HG02588 (cell line): Measurements from ENCODE around the gene PTGR1.

Source experiments
- ATAC-seq: cut with Tn5 transposase; IDR thresholded peaks from one replicate; pipeline ENCODE4 v1.9.1; 2021; ENCODE audit warnings: mild to moderate bottlenecking, moderate library complexity; ENCODE audit not compliant: unreplicated experiment

Gene PTGR1

GRCh38 chr9:111548623-111549022, 50.8 kb downstream of the PTGR1 start:
- ATAC-seq = no peak

- no peak for ATAC-seq
Measured at GRCh38 chr9:111542497-111543254, 56.8 kb downstream of the PTGR1 start.

GRCh38 chr9:111533099-111533790, 66.2 kb downstream of the PTGR1 start:
- no peak for ATAC-seq

GRCh38 chr9:111531716-111532115, 67.7 kb downstream of the PTGR1 start:
- no peak for ATAC-seq

- ATAC-seq = no peak
Measured at GRCh38 chr9:111529787-111530186, 69.7 kb downstream of the PTGR1 start.

- no peak for ATAC-seq
Measured at GRCh38 chr9:111527347-111527746, 72.1 kb downstream of the PTGR1 start.

- ATAC-seq = no peak
Measured at GRCh38 chr9:111525056-111525977, 74.1 kb downstream of the PTGR1 start, which contains the start of gene ZNF483. TSS of gene ZNF483 (plus strand) at chr9:111525179. CDS start at chr9:111527396, 2,217 bp downstream.

GRCh38 chr9:111524731-111525055, 74.8 kb downstream of the PTGR1 start:
- no peak for ATAC-seq

GRCh38 chr9:111516061-111516465, 83.4 kb downstream of the PTGR1 start:
- ATAC-seq = no peak

GRCh38 chr9:111514967-111515366, 84.5 kb downstream of the PTGR1 start:
- ATAC-seq = no peak
